GM12878 (cell line): ENCODE measurements around the gene CNNM2. TPM values are rescaled to one million over a fixed set of nuclear protein-coding genes. Genes with fewer than 3 reads are reported as not detected.

Source experiments
- ATAC-seq: fragments of 200-7000 bp; cut with Tn5 transposase; 3 replicates; pipeline ENCODE4 v1.9.1; 2020; ENCODE audit warnings: mild to moderate bottlenecking, moderate library complexity
- BruUV-seq: library from RNA; stranded (reverse); fragments of 400-500 nt; replicated peaks from 2 replicates; lab custom pipeline; 2021; lab: Mats Ljungman, UMichigan
- CTCF ChIA-PET: fragments of 300-600 bp; sonication (Branson Sonifier 250); formaldehyde crosslinking; extraction: SDS; loops from one replicate; lab custom pipeline; 2021; ENCODE audit warnings: inconsistent platforms; lab: Yijun Ruan, JAX
- POLR2A ChIA-PET: fragments of 350-600 bp; formaldehyde crosslinking; extraction: SDS; loops from one replicate; lab custom pipeline; 2021; ENCODE audit warnings: inconsistent platforms; lab: Charles Lee
- RAD21 ChIA-PET: fragments of 300-600 bp; sonication (Branson Sonifier 250); formaldehyde crosslinking; loops from one replicate; lab custom pipeline; 2023; ENCODE audit warnings: antibody characterized with exemption; ENCODE audit not compliant: unreplicated experiment; lab: Charles Lee
- SMC1A ChIA-PET: fragments of 300-600 bp; sonication (Branson Sonifier 250); formaldehyde crosslinking; loops from one replicate; lab custom pipeline; 2023; ENCODE audit not compliant: unreplicated experiment, uncharacterized antibody; lab: Charles Lee
- DNase-seq: peaks from one replicate; pipeline ENCODE4 v3.0.0-alpha.2; 2011; ENCODE audit warnings: low read depth, low spot score
- FAIRE-seq: peaks from 3 replicates; lab custom pipeline; 2011; peaks lifted over from hg19 to GRCh38; lab: Jason Lieb, UNC
- H2AFZ ChIP-seq: 2 replicates; pipeline ENCODE4 v1.6.0; 2011; ENCODE audit warnings: low read depth, low read length, control low read depth; ENCODE audit not compliant: control insufficient read depth
- H3K27ac ChIP-seq: 2 replicates; pipeline ENCODE4 v1.5.1; 2011; ENCODE audit warnings: control low read depth; ENCODE audit not compliant: control insufficient read depth, insufficient read depth
- H3K27me3 ChIP-seq, 2 experiments: replicated peaks in 1 of 2; 2 replicates each; pipeline versions ENCODE4 v1.6.0 to v1.6.1; 2011; ENCODE audit warnings: low read length in 1 of 2; ENCODE audit not compliant: control insufficient read depth in 2 of 2, insufficient read depth in 2 of 2
- H3K36me3 ChIP-seq, 2 experiments: 2 replicates each; pipeline ENCODE4 v1.5.1; 2011; ENCODE audit warnings: low read length in 1 of 2; ENCODE audit not compliant: control insufficient read depth in 2 of 2, insufficient read depth in 2 of 2
- H3K4me1 ChIP-seq: 2 replicates; pipeline ENCODE4 v1.6.1; 2011; ENCODE audit warnings: mild to moderate bottlenecking, low read length, moderate library complexity, mixed read lengths; ENCODE audit not compliant: control insufficient read depth, insufficient read depth
- H3K4me2 ChIP-seq: 2 replicates; pipeline ENCODE4 v1.6.0; 2011; ENCODE audit warnings: control low read depth; ENCODE audit not compliant: control insufficient read depth, insufficient read depth
- H3K4me3 ChIP-seq: fragments of 200-600 bp; sonication (generic); 2 replicates; pipeline ENCODE4 v1.5.1; 2016
- H3K79me2 ChIP-seq: 2 replicates; pipeline ENCODE4 v1.6.0; 2011; ENCODE audit warnings: low read length; ENCODE audit not compliant: control insufficient read depth, insufficient read depth
- H3K9ac ChIP-seq: 2 replicates; pipeline ENCODE4 v1.8.0; 2011; ENCODE audit warnings: low read length, control low read depth, mixed read lengths; ENCODE audit not compliant: control insufficient read depth, insufficient read depth
- H3K9me3 ChIP-seq: replicated peaks from 3 replicates; pipeline ENCODE4 v1.5.1; 2011; ENCODE audit warnings: mild to moderate bottlenecking, low read length; ENCODE audit not compliant: control insufficient read depth, insufficient read depth
- H4K20me1 ChIP-seq: 2 replicates; pipeline ENCODE4 v1.6.0; 2011; ENCODE audit not compliant: control insufficient read depth, insufficient read depth
- CBX3 ChIP-seq: fragments of 200-600 bp; sonication (generic); IDR thresholded peaks from 2 replicates; pipeline ENCODE4 v1.6.1; 2016; ENCODE audit warnings: low read depth, borderline replicate concordance
- ESRRA ChIP-seq: IDR thresholded peaks from 2 replicates; pipeline ENCODE4 v1.6.1; 2012; ENCODE audit warnings: mild to moderate bottlenecking, low read length, improper control_type of control experiment
- MEF2A ChIP-seq: IDR thresholded peaks from 2 replicates; pipeline ENCODE4 v1.6.1; 2011; ENCODE audit warnings: low read depth, mild to moderate bottlenecking, low read length, moderate library complexity; ENCODE audit not compliant: insufficient read depth
- NFYA ChIP-seq: IDR thresholded peaks from 2 replicates; pipeline ENCODE4 v1.6.1; 2011; ENCODE audit warnings: low read depth, mild to moderate bottlenecking, low read length, improper control_type of control experiment, borderline replicate concordance
- SMC3 ChIP-seq: IDR thresholded peaks from 2 replicates; pipeline ENCODE4 v1.6.1; 2011; ENCODE audit warnings: low read length, improper control_type of control experiment, borderline replicate concordance
- SP1 ChIP-seq: IDR thresholded peaks from one replicate; pipeline ENCODE4 v1.6.1; 2011; ENCODE audit warnings: low read depth, low read length
- TAF1 ChIP-seq: IDR thresholded peaks from 2 replicates; pipeline ENCODE4 v1.6.1; 2011; ENCODE audit warnings: mild to moderate bottlenecking, low read depth, low read length, borderline replicate concordance
- WGBS: methylation state at CpG from one replicate; pipeline ENCODE4 v1.1.6; 2016; ENCODE audit warnings: low lambda C conversion rate; ENCODE audit not compliant: insufficient replicate concordance, insufficient coverage; ENCODE audit errors: missing lambda C conversion rate; 5-methylcytosine and 5-hydroxymethylcytosine counted together
- in situ Hi-C: fragments of 300-500 bp; cut with MboI; formaldehyde crosslinking; loops from 9 replicates; pipeline ENCODE4 v1.14.3; 2018; ENCODE audit warnings: mixed read lengths
- intact Hi-C: fragments of 100-400 bp; cut with micrococcal nuclease; formaldehyde crosslinking; loops from one replicate; pipeline ENCODE4 v1.14.2; 2022; ENCODE audit not compliant: unreplicated experiment
- polyA plus RNA-seq, 11 experiments: library from polyadenylated mRNA; depleted of rRNA in 4 of 11; unstranded in 6 of 11; stranded (reverse) in 5 of 11; fragments of >200 nt; fragmentation: Nextera tagmentation in 4 of 11; fragmentation: Illumina TruSeq in 1 of 11; extraction: Ambion mirVana in 4 of 11; extraction: Trizol in 1 of 11; gene quantifications; 1 replicate in 1 of 11; 2 replicates in 10 of 11; pipeline versions ENCODE4 v1.2.1 to v1.2.3, GENCODE V29; 2011 to 2016; ENCODE audit warnings: inconsistent platforms in 2 of 11, missing spikeins in 2 of 11, low read depth in 1 of 11
- total RNA-seq, 4 experiments: library from RNA; depleted of rRNA in 3 of 4; stranded (reverse); fragments of >200 nt in 3 of 4; fragmentation: Illumina TruSeq in 1 of 4; extraction: Trizol in 1 of 4; gene quantifications; 2 replicates each; pipeline versions ENCODE4 v1.2.1 to v1.2.3, GENCODE V29; 2013 to 2021
- TF ChIP-seq, protein P1 (sequence below): IDR thresholded peaks from 2 replicates; pipeline ENCODE4 v1.6.1; 2011; ENCODE audit warnings: borderline replicate concordance, low read depth, mild to moderate bottlenecking, moderate library complexity, low read length; ENCODE audit not compliant: insufficient read depth, poor library complexity, severe bottlenecking

Gene CNNM2
- total and polyA plus RNA-seq, 10 of the 15 experiments (the other 5 are each of a cell fraction or from before 2014, with no cell fraction given), result 0.18 to 7.3 (median 2.5) TPM

DNA sequence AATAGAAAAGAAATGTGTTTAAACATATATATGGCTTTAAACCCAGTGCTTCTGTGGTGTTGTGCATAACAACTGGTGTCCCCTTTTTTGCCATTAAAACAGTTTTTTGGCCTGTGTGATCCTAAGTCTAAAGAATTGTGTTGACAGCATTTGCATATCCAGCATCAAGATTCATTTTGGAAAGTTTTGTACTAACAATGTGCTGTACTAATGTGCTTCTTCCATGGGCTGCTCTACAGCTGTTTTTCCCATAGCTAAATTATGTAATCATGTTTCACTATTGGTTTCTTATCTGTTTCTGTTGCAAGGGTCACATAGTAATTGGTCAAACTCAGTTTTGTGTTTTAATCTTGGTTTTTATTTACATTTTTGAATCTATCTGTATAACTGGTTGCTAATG, 5.5 kb downstream of the CNNM2 start:
- Histone ChIP-seq H3K9me3 (no peaks in the 10 kb centered on the region; the same call in 2 of the 3 replicates), H4K20me1 (no peaks in the 10 kb centered on the region), H3K4me1 (peaks cover 12% of the 10 kb centered on the region), H3K4me2 (peak overlapping the region; percentile 10; the same call in 1 of the 2 replicates), H3K36me3 (no peaks in the 10 kb centered on the region), H3K9ac (no peak overlapping the region), H2AFZ (no peak overlapping the region), H3K4me3 (no peak overlapping the region), H3K27ac (no peak overlapping the region), H3K27me3 (no peaks in the 10 kb centered on the region), H3K79me2 (peaks cover 4% of the 10 kb centered on the region)
- TF ChIP-seq CBX3, result no peak
- no peak for TF ChIP-seq SP1
- intact Hi-C loops (no loop called here), in situ Hi-C loops (no loop called here)
- ChIA-PET SMC1A (interaction anchor here (0.6 to 15.0 kb wide), 5 partner anchors 146 to 410 kb away, joined by 3 to 164 read pairs (median 4); no protein-coding TSS in a partner anchor), CTCF (interaction anchor here (0.8 to 1.1 kb wide), 2 partner anchors 321 to 562 kb away, joined by 3 to 5 read pairs; no protein-coding TSS in a partner anchor), POLR2A (interaction anchor here (1.7 kb wide), 1 partner anchor 146 kb away, joined by 4 read pairs; no protein-coding TSS in a partner anchor), RAD21 (interaction anchor here (0.8 to 5.4 kb wide), 3 partner anchors 27 to 319 kb away, joined by 3 to 33 read pairs (median 4); no protein-coding TSS in a partner anchor)
- no TSS peak for BruUV-seq
- ATAC-seq (peak; percentile 34), FAIRE-seq (no peak), DNase-seq (no peak)

DNA sequence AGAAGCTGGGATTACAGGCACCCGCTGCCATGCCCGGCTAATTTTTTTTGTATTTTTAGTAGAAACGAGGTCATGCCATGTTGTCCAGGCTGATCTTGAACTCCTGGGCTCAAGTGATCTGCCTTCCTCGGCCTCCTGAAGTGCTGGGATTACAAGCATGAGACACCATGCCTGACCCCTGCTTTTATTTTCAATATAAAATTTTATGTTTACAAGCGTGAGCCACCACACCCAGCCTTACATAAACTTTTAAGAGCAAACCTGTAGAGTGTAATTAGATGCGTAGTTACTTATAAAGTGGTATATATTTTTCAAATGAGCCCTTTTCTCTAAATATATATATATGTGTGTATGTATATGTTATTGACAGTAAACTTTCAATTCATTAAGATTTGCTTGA, 8.7 kb downstream of the CNNM2 start:
- no peak for ATAC-seq
- Histone ChIP-seq H3K9me3 (no peaks in the 10 kb centered on the region; the same call in 2 of the 3 replicates), H2AFZ (no peak overlapping the region), H3K4me1 (no peaks in the 10 kb centered on the region), H3K27ac (no peak overlapping the region), H3K9ac (no peak overlapping the region), H4K20me1 (no peaks in the 10 kb centered on the region), H3K79me2 (no peaks in the 10 kb centered on the region), H3K36me3 (no peaks in the 10 kb centered on the region), H3K4me2 (no peak overlapping the region), H3K4me3 (no peak overlapping the region), H3K27me3 (no peaks in the 10 kb centered on the region)
- SMC1A ChIA-PET, result interaction anchor here (1.5 to 1.6 kb wide), 2 partner anchors 9 to 19 kb away, joined by 4 to 5 read pairs; partner anchors contain the start of gene CNNM2
- CTCF ChIA-PET, result interaction anchor here (0.7 to 1.3 kb wide), 3 partner anchors 142 to 321 kb away, joined by 3 read pairs; no protein-coding TSS in a partner anchor
- POLR2A ChIA-PET, result no interaction called here
- DNase-seq, result no peak
- RAD21 ChIA-PET, result no interaction called here
- in situ Hi-C loops, result no loop called here
- BruUV-seq, result no TSS peak
- 95% methylated on average over 6 of the region's 6 CpGs for WGBS
- intact Hi-C loops, result no loop called here
- no peak for FAIRE-seq
- no peak for TF ChIP-seq NFYA
- TF ChIP-seq ESRRA, result no peak
- no peak for TF ChIP-seq MEF2A
- TF ChIP-seq, protein P1, sequence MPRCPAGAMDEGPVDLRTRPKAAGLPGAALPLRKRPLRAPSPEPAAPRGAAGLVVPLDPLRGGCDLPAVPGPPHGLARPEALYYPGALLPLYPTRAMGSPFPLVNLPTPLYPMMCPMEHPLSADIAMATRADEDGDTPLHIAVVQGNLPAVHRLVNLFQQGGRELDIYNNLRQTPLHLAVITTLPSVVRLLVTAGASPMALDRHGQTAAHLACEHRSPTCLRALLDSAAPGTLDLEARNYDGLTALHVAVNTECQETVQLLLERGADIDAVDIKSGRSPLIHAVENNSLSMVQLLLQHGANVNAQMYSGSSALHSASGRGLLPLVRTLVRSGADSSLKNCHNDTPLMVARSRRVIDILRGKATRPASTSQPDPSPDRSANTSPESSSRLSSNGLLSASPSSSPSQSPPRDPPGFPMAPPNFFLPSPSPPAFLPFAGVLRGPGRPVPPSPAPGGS, result no peak
- no peak for TF ChIP-seq SMC3
- TF ChIP-seq TAF1, result no peak
- TF ChIP-seq, all 136 proteins: peak for 0
